Stimulated activated CD8-positive, alpha-beta memory T cell treated with anti-CD3 and anti-CD28 coated beads, Interleukin-7, amount 100 ng/mL, for 48 hours (primary cell): Measurements from ENCODE around the gene FGF12.

Experiments
- DNase-seq, 2 donors: peaks; one replicate each; pipeline ENCODE4 v3.0.0-alpha.2; 2020; ENCODE audit warnings: low read depth in 1 of 2; ENCODE audit errors: extremely low read depth in 1 of 2

FGF12 gene

GRCh38 chr3:192365571-192365970, 361.8 kb downstream of the FGF12 start:
- no peak for DNase-seq

GRCh38 chr3:192364316-192364715, 363.0 kb downstream of the FGF12 start:
- no peak for DNase-seq

GRCh38 chr3:192354687-192355086, 372.7 kb downstream of the FGF12 start:
- no peak for DNase-seq

GRCh38 chr3:192352142-192352541, 375.2 kb downstream of the FGF12 start:
- no peak for DNase-seq

GRCh38 chr3:192351441-192351840, 375.9 kb downstream of the FGF12 start:
- DNase-seq = no peak

- DNase-seq = no peak
Observed at GRCh38 chr3:192340031-192340430, 387.3 kb downstream of the FGF12 start.

- DNase-seq = no peak
Observed at GRCh38 chr3:192339214-192339613, 388.1 kb downstream of the FGF12 start.

GRCh38 chr3:192336286-192336685, 391.1 kb downstream of the FGF12 start:
- DNase-seq = no peak

- no peak for DNase-seq
Observed at GRCh38 chr3:192332386-192333291, 394.7 kb downstream of the FGF12 start.

- DNase-seq = no peak
Observed at GRCh38 chr3:192331749-192332385, 395.5 kb downstream of the FGF12 start.

- DNase-seq = no peak
Observed at GRCh38 chr3:192326656-192327055, 400.7 kb downstream of the FGF12 start.

GRCh38 chr3:192317564-192317963, 409.8 kb downstream of the FGF12 start:
- DNase-seq = no peak

- DNase-seq = no peak
Observed at GRCh38 chr3:192313605-192314004, 413.7 kb downstream of the FGF12 start.

- no peak for DNase-seq
Observed at GRCh38 chr3:192307631-192308030, 419.7 kb downstream of the FGF12 start.

GRCh38 chr3:192303235-192303634, 424.1 kb downstream of the FGF12 start:
- no peak for DNase-seq

- DNase-seq = no peak
Observed at GRCh38 chr3:192302721-192303120, 424.6 kb downstream of the FGF12 start.

- DNase-seq = no peak
Observed at GRCh38 chr3:192299921-192300320, 427.4 kb downstream of the FGF12 start.

GRCh38 chr3:192296845-192297244, 430.5 kb downstream of the FGF12 start:
- no peak for DNase-seq

- DNase-seq = no peak
Observed at GRCh38 chr3:192284443-192285072, 442.8 kb downstream of the FGF12 start.

GRCh38 chr3:192281207-192281880, 446.0 kb downstream of the FGF12 start:
- no peak for DNase-seq

GRCh38 chr3:192279664-192280063, 447.7 kb downstream of the FGF12 start:
- DNase-seq = no peak
